HG03457 (cell line): ENCODE data around the gene MLLT10.

Experiments used
- ATAC-seq: cut with Tn5 transposase; IDR thresholded peaks from one replicate; pipeline ENCODE4 v1.9.1; 2021; ENCODE audit warnings: moderate number of reproducible peaks; ENCODE audit not compliant: unreplicated experiment

MLLT10 gene

GRCh38 chr10:21501091-21501490, 32.9 kb upstream of the MLLT10 start:
- no peak for ATAC-seq

- no peak for ATAC-seq
Measured at GRCh38 chr10:21501731-21502347, 32.2 kb upstream of the MLLT10 start.

GRCh38 chr10:21502348-21502740, 31.7 kb upstream of the MLLT10 start:
- ATAC-seq, result no peak

- ATAC-seq, result no peak
Measured at GRCh38 chr10:21503542-21503941, 30.5 kb upstream of the MLLT10 start.

- ATAC-seq, result no peak
Measured at GRCh38 chr10:21505711-21506278, 28.2 kb upstream of the MLLT10 start.

- no peak for ATAC-seq
Measured at GRCh38 chr10:21506351-21506750, 27.7 kb upstream of the MLLT10 start.

- no peak for ATAC-seq
Measured at GRCh38 chr10:21507150-21507549, 26.9 kb upstream of the MLLT10 start.

- no peak for ATAC-seq
Measured at GRCh38 chr10:21508706-21509331, 25.2 kb upstream of the MLLT10 start.

- ATAC-seq, result no peak
Measured at GRCh38 chr10:21509341-21510240, 24.4 kb upstream of the MLLT10 start.

- no peak for ATAC-seq
Measured at GRCh38 chr10:21510241-21511094, 23.6 kb upstream of the MLLT10 start.

- no peak for ATAC-seq
Measured at GRCh38 chr10:21511095-21511570, 22.9 kb upstream of the MLLT10 start.

- no peak for ATAC-seq
Measured at GRCh38 chr10:21511946-21512572, 22.0 kb upstream of the MLLT10 start.

- no peak for ATAC-seq
Measured at GRCh38 chr10:21512573-21513404, 21.2 kb upstream of the MLLT10 start.

- no peak for ATAC-seq
Measured at GRCh38 chr10:21513405-21513788, 20.6 kb upstream of the MLLT10 start.

- no peak for ATAC-seq
Measured at GRCh38 chr10:21514129-21514817, 19.8 kb upstream of the MLLT10 start.

- ATAC-seq, result no peak
Measured at GRCh38 chr10:21514818-21515351, 19.1 kb upstream of the MLLT10 start.

GRCh38 chr10:21515361-21516241, 18.4 kb upstream of the MLLT10 start:
- no peak for ATAC-seq
